Gastrocnemius medialis (tissue), 4 donors: ENCODE data around the gene PTPRF. TPM values are rescaled to one million over a fixed set of nuclear protein-coding genes. Genes with fewer than 3 reads are reported as not detected.

ENCODE experiments used
- ATAC-seq, 2 donors: fragments of 150-250 bp; one replicate each; pipeline ENCODE4 v1.9.1; 2016
- DNase-seq, 2 donors: peaks; one replicate each; pipeline ENCODE4 v3.0.0-alpha.2; 2019
- H3K27ac ChIP-seq, 4 donors: fragments of 200-600 bp; sonication (generic); 1 replicate in 1 of 4; 2 replicates in 3 of 4; pipeline ENCODE4 v1.5.1; 2016 to 2018; ENCODE audit warnings: mild to moderate bottlenecking in 2 of 4, moderate library complexity in 1 of 4
- H3K27me3 ChIP-seq, 3 donors: fragments of 200-600 bp; sonication (generic) in 2 of 3; 1 replicate in 1 of 3; 2 replicates in 2 of 3; pipeline versions ENCODE4 v1.5.1 to v1.6.0; 2016 to 2019; ENCODE audit warnings: mild to moderate bottlenecking in 1 of 3, moderate library complexity in 1 of 3
- H3K36me3 ChIP-seq, 2 donors: fragments of 200-600 bp; sonication (generic) in 1 of 2; one replicate each; pipeline ENCODE4 v1.5.1; 2017 to 2018
- H3K4me1 ChIP-seq, 2 donors: fragments of 200-600 bp; sonication (generic) in 1 of 2; one replicate each; pipeline ENCODE4 v1.5.1; 2016 to 2017; ENCODE audit warnings: mild to moderate bottlenecking in 2 of 2
- H3K4me3 ChIP-seq, 4 donors: fragments of 200-600 bp; sonication (generic) in 3 of 4; 1 replicate in 1 of 4; 2 replicates in 3 of 4; pipeline ENCODE4 v1.5.1; 2016 to 2019; ENCODE audit warnings: mild to moderate bottlenecking in 2 of 4
- H3K9me3 ChIP-seq, 3 donors: fragments of 200-600 bp; sonication (generic) in 2 of 3; 1 replicate in 1 of 3; 2 replicates in 2 of 3; pipeline ENCODE4 v1.5.1; 2016 to 2019
- POLR2A ChIP-seq, 2 donors: fragments of 450-650 bp; IDR thresholded peaks; one replicate each; pipeline ENCODE4 v1.6.1; 2017; ENCODE audit warnings: antibody characterized with exemption in 2 of 2, mild to moderate bottlenecking in 2 of 2, moderate library complexity in 2 of 2
- in situ Hi-C, 4 donors: fragments of 200-750 bp; cut with MboI; loops; one replicate each; pipeline versions ENCODE4 v1.15.0 to v1.8.0; 2017; ENCODE audit warnings: low sequenced_read_pairs in 4 of 4
- intact Hi-C: fragments of 100-400 bp; cut with DNase I; formaldehyde crosslinking; loops from one replicate; pipeline ENCODE4 v1.15.1; 2023; ENCODE audit warnings: low total_unique reads
- total RNA-seq, 4 donors: library from RNA; depleted of rRNA; stranded (reverse); fragments of >200 nt; gene quantifications; one replicate each; pipeline versions ENCODE4 v1.1.0 to v1.2.3, GENCODE V29; 2016
- TF ChIP-seq, protein P1 (sequence below), 5 experiments: fragments of 450-650 bp in 3 of 5; fragments of 200-600 bp in 2 of 5; sonication (generic) in 2 of 5; IDR thresholded peaks in 4 of 5; conservative IDR thresholded peaks in 1 of 5; 1 replicate in 4 of 5; 2 replicates in 1 of 5; pipeline ENCODE4 v1.5.1; 2016 to 2019; ENCODE audit warnings: antibody characterized with exemption in 5 of 5, mild to moderate bottlenecking in 3 of 5, moderate library complexity in 3 of 5

The PTPRF gene
- total RNA-seq, 4 donors from 2014 or later = 1.8 to 2.6 (median 2.5) TPM

- H3K27me3 ChIP-seq = no peaks in the 10 kb centered on the region
- no peak overlapping the region for H3K4me3 ChIP-seq
- no peak for DNase-seq
- intact Hi-C loops (no loop called here), in situ Hi-C loops (no loop called here)
- no peaks in the 10 kb centered on the region for H3K36me3 ChIP-seq
- no peak for ATAC-seq
- H3K4me1 ChIP-seq = no peaks in the 10 kb centered on the region
- no peaks in the 10 kb centered on the region for H3K9me3 ChIP-seq
- TF ChIP-seq POLR2A (IDR thresholded peaks at IDR 0.05) = no peak
- TF ChIP-seq, protein P1, sequence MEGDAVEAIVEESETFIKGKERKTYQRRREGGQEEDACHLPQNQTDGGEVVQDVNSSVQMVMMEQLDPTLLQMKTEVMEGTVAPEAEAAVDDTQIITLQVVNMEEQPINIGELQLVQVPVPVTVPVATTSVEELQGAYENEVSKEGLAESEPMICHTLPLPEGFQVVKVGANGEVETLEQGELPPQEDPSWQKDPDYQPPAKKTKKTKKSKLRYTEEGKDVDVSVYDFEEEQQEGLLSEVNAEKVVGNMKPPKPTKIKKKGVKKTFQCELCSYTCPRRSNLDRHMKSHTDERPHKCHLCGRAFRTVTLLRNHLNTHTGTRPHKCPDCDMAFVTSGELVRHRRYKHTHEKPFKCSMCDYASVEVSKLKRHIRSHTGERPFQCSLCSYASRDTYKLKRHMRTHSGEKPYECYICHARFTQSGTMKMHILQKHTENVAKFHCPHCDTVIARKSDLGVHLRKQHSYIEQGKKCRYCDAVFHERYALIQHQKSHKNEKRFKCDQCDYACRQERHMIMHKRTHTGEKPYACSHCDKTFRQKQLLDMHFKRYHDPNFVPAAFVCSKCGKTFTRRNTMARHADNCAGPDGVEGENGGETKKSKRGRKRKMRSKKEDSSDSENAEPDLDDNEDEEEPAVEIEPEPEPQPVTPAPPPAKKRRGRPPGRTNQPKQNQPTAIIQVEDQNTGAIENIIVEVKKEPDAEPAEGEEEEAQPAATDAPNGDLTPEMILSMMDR (IDR thresholded peaks at IDR 0.05 in 4 of 5, conservative IDR thresholded peaks at IDR 0.05 in 1 of 5) = no peak
- no peak overlapping the region for H3K27ac ChIP-seq
These were observed 90.7 kb downstream of the PTPRF start for GRCh38 chr1:43621386-43621785.

DNA sequence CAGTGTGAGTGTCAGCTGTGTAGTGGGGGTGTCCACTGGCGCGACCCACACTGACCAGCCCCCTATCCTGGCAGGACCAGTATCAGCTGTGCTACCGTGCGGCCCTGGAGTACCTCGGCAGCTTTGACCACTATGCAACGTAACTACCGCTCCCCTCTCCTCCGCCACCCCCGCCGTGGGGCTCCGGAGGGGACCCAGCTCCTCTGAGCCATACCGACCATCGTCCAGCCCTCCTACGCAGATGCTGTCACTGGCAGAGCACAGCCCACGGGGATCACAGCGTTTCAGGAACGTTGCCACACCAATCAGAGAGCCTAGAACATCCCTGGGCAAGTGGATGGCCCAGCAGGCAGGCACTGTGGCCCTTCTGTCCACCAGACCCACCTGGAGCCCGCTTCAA is 91.2 kb downstream of the PTPRF start:
- no peaks in the 10 kb centered on the region for H3K9me3 ChIP-seq
- ATAC-seq (no peak), DNase-seq (no peak)
- intact Hi-C loops = no loop called here
- no peaks in the 10 kb centered on the region for H3K27me3 ChIP-seq
- no peaks in the 10 kb centered on the region for H3K4me1 ChIP-seq
- H3K4me3 ChIP-seq = no peak overlapping the region
- no peak overlapping the region for H3K27ac ChIP-seq
- H3K36me3 ChIP-seq = no peaks in the 10 kb centered on the region
- in situ Hi-C loops = no loop called here
- TF ChIP-seq POLR2A (IDR thresholded peaks at IDR 0.05) = no peak
- TF ChIP-seq, protein P1 (IDR thresholded peaks at IDR 0.05 in 4 of 5, conservative IDR thresholded peaks at IDR 0.05 in 1 of 5) = no peak

DNA sequence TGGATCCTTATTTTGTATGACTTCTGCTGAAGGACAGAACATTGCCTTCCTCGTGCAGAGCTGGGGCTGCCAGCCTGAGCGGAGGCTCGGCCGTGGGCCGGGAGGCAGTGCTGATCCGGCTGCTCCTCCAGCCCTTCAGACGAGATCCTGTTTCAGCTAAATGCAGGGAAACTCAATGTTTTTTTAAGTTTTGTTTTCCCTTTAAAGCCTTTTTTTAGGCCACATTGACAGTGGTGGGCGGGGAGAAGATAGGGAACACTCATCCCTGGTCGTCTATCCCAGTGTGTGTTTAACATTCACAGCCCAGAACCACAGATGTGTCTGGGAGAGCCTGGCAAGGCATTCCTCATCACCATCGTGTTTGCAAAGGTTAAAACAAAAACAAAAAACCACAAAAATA is 91.8 kb downstream of the PTPRF start:
- Histone ChIP-seq H3K9me3 (no peaks in the 10 kb centered on the region), H3K27ac (no peak overlapping the region), H3K4me3 (no peak overlapping the region), H3K4me1 (no peaks in the 10 kb centered on the region), H3K36me3 (no peaks in the 10 kb centered on the region), H3K27me3 (no peaks in the 10 kb centered on the region)
- DNase-seq (no peak), ATAC-seq (no peak)
- intact Hi-C loops = no loop called here
- TF ChIP-seq POLR2A (IDR thresholded peaks at IDR 0.05) = no peak
- TF ChIP-seq, protein P1 (IDR thresholded peaks at IDR 0.05 in 4 of 5, conservative IDR thresholded peaks at IDR 0.05 in 1 of 5) = no peak
- in situ Hi-C loops = no loop called here

DNA sequence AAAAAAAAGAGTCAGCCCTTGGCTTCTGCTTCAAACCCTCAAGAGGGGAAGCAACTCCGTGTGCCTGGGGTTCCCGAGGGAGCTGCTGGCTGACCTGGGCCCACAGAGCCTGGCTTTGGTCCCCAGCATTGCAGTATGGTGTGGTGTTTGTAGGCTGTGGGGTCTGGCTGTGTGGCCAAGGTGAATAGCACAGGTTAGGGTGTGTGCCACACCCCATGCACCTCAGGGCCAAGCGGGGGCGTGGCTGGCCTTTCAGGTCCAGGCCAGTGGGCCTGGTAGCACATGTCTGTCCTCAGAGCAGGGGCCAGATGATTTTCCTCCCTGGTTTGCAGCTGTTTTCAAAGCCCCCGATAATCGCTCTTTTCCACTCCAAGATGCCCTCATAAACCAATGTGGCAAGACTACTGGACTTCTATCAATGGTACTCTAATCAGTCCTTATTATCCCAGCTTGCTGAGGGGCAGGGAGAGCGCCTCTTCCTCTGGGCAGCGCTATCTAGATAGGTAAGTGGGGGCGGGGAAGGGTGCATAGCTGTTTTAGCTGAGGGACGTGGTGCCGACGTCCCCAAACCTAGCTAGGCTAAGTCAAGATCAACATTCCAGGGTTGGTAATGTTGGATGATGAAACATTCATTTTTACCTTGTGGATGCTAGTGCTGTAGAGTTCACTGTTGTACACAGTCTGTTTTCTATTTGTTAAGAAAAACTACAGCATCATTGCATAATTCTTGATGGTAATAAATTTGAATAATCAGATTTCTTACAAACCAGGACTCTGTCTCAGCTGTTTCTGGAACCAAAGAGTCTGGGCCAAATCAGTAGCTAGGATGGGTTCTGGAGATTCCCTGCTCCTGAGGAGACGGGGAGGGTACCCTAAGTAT is 92.5 kb downstream of the PTPRF start:
- TF ChIP-seq, protein P1 (IDR thresholded peaks at IDR 0.05 in 4 of 5, conservative IDR thresholded peaks at IDR 0.05 in 1 of 5) = no peak
- TF ChIP-seq POLR2A (IDR thresholded peaks at IDR 0.05) = no peak
- ATAC-seq = no peak
- no peak for DNase-seq
- Histone ChIP-seq H3K4me3 (no peak overlapping the region), H3K4me1 (no peaks in the 10 kb centered on the region), H3K27ac (no peak overlapping the region), H3K36me3 (no peaks in the 10 kb centered on the region), H3K27me3 (no peaks in the 10 kb centered on the region), H3K9me3 (no peaks in the 10 kb centered on the region)
- in situ Hi-C loops (no loop called here), intact Hi-C loops (no loop called here)
